Measurements from ENCODE around the gene NDUFS2. TPM values are rescaled to one million over a fixed set of nuclear protein-coding genes. Genes with fewer than 3 reads are reported as not detected.
A peak's percentile ranks its signal among the peaks of the same experiment; 100 is the strongest.

Gene NDUFS2
- total RNA-seq, 2 experiments from 2014 or later: 49.9 to 55.7 TPM

- POLR2A ChIA-PET: interaction anchor here (0.7 to 5.2 kb wide), 4 partner anchors 10 to 27 kb away, joined by 3 to 67 read pairs (median 13); partner anchors contain the start of genes NDUFS2, PPOX and UFC1
- Histone ChIP-seq H3K9me3 (ENCODE audit: control insufficient read depth in 1 of 2, insufficient read depth in 1 of 2, low read length in 2 of 2) (no peaks in the 10 kb centered on the region), H3K27ac (ENCODE audit: low read depth in 1 of 2, low read length in 2 of 2) (peak overlapping the region in 1 of 2 donors; percentile 78), H3K4me1 (ENCODE audit: insufficient read depth, low read length) (peaks cover 81% of the 10 kb centered on the region), H3K4me3 (ENCODE audit: low read length) (no peak overlapping the region), H3K27me3 (ENCODE audit: control insufficient read depth in 1 of 2, insufficient read depth in 2 of 2, low read length in 2 of 2) (no peaks in the 10 kb centered on the region), H3K36me3 (ENCODE audit: insufficient read depth, low read length) (peaks cover 4% of the 10 kb centered on the region)
- CTCF ChIA-PET: interaction anchor here (1.0 to 3.3 kb wide), 2 partner anchors 11 to 126 kb away, joined by 3 to 14 read pairs; no protein-coding TSS in a partner anchor
- DNase-seq (peak in 3 of 14 experiments; percentile 36 to 49 (median 44)), ATAC-seq (ENCODE audit: poor library complexity) (no peak)
- intact Hi-C loops (cut with DNase I, micrococcal nuclease): no loop called here
- Mint-ChIP-seq H3K27me3 (no peaks in the 10 kb centered on the region), H3K4me3 (peak overlapping the region; percentile 55), H3K27ac (peak overlapping the region; percentile 97), H3K36me3 (ENCODE audit: low read depth) (peaks cover 17% of the 10 kb centered on the region), H3K9me3 (no peaks in the 10 kb centered on the region), H3K4me1 (ENCODE audit: low read depth) (peaks cover 77% of the 10 kb centered on the region)
- TF ChIP-seq CTCF (IDR thresholded peaks at IDR 0.05): peak; percentile 70
These were observed 21.5 kb upstream of the NDUFS2 start for GRCh38 chr1:161180639-161181038.

- Histone ChIP-seq H3K4me1 (ENCODE audit: insufficient read depth, low read length) (peaks cover 83% of the 10 kb centered on the region), H3K27ac (ENCODE audit: low read depth in 1 of 2, low read length in 2 of 2) (peak overlapping the region; percentile 74 to 78), H3K9me3 (ENCODE audit: control insufficient read depth in 1 of 2, insufficient read depth in 1 of 2, low read length in 2 of 2) (no peaks in the 10 kb centered on the region), H3K36me3 (ENCODE audit: insufficient read depth, low read length) (no peaks in the 10 kb centered on the region), H3K4me3 (ENCODE audit: low read length) (peak overlapping the region; percentile 8), H3K27me3 (ENCODE audit: control insufficient read depth in 1 of 2, insufficient read depth in 2 of 2, low read length in 2 of 2) (no peaks in the 10 kb centered on the region)
- peaks cover 77% of the 10 kb centered on the region for H3K4me1 Mint-ChIP-seq (ENCODE audit: low read depth)
- ChIA-PET CTCF (interaction anchor here (0.8 to 3.3 kb wide), 6 partner anchors 9 to 109 kb away, joined by 3 to 18 read pairs (median 10); partner anchors contain the start of genes NDUFS2, PPOX and TOMM40L), POLR2A (interaction anchor here (0.6 to 5.2 kb wide), 24 partner anchors 9 to 213 kb away, joined by 3 to 67 read pairs (median 5); partner anchors contain the start of genes ADAMTS4, ARHGAP30, NDUFS2 and NIT1)
- TF ChIP-seq CTCF (IDR thresholded peaks at IDR 0.05): no peak
- no peaks in the 10 kb centered on the region for H3K9me3 Mint-ChIP-seq
- peak overlapping the region; percentile 72 for H3K4me3 Mint-ChIP-seq
- peak in 13 of 14 experiments; percentile 36 to 90 (median 54) for DNase-seq
- intact Hi-C loops (cut with DNase I, micrococcal nuclease): no loop called here
- H3K36me3 Mint-ChIP-seq (ENCODE audit: low read depth): peaks cover 3% of the 10 kb centered on the region
- peak overlapping the region; percentile 97 for H3K27ac Mint-ChIP-seq
- peak; percentile 49 for ATAC-seq (ENCODE audit: poor library complexity)
- H3K27me3 Mint-ChIP-seq: no peaks in the 10 kb centered on the region
These were observed 20.0 kb upstream of the NDUFS2 start for GRCh38 chr1:161182214-161182613.

GRCh38 chr1:161185282-161185682 lies 16.9 kb upstream of the NDUFS2 start:
- Histone ChIP-seq H3K27me3 (ENCODE audit: control insufficient read depth in 1 of 2, insufficient read depth in 2 of 2, low read length in 2 of 2) (no peaks in the 10 kb centered on the region), H3K4me1 (ENCODE audit: insufficient read depth, low read length) (peaks cover 90% of the 10 kb centered on the region), H3K4me3 (ENCODE audit: low read length) (peak overlapping the region; percentile 41), H3K36me3 (ENCODE audit: insufficient read depth, low read length) (no peaks in the 10 kb centered on the region), H3K9me3 (ENCODE audit: control insufficient read depth in 1 of 2, insufficient read depth in 1 of 2, low read length in 2 of 2) (no peaks in the 10 kb centered on the region), H3K27ac (ENCODE audit: low read depth in 1 of 2, low read length in 2 of 2) (peak overlapping the region; percentile 61 to 77)
- no peaks in the 10 kb centered on the region for H3K9me3 Mint-ChIP-seq
- intact Hi-C loops (cut with DNase I, micrococcal nuclease): loop anchor here in 1 of 2 experiments (1.0 to 2.0 kb wide), 2 partner anchors 17 to 18 kb away; partner anchors contain the start of genes NDUFS2 and PPOX
- DNase-seq (peak; percentile 59 to 96 (median 74)), ATAC-seq (ENCODE audit: poor library complexity) (peak; percentile 78)
- peak overlapping the region; percentile 97 for H3K27ac Mint-ChIP-seq
- TF ChIP-seq CTCF (IDR thresholded peaks at IDR 0.05): no peak
- no peaks in the 10 kb centered on the region for H3K27me3 Mint-ChIP-seq
- H3K36me3 Mint-ChIP-seq (ENCODE audit: low read depth): no peaks in the 10 kb centered on the region
- peak overlapping the region; percentile 80 for H3K4me3 Mint-ChIP-seq
- ChIA-PET CTCF (interaction anchor here (1.2 kb wide), 1 partner anchor 19 kb away, joined by 3 read pairs; the partner anchor contains the start of gene PPOX), POLR2A (interaction anchor here (0.9 to 6.0 kb wide), 9 partner anchors 8 to 205 kb away, joined by 3 to 59 read pairs (median 5); partner anchors contain the start of genes B4GALT3, NDUFS2, PPOX and TOMM40L)
- H3K4me1 Mint-ChIP-seq (ENCODE audit: low read depth): peaks cover 74% of the 10 kb centered on the region

Measured in CD4-positive, alpha-beta T cell (primary cell).